ENCODE measurements around the gene RGMA. TPM values are rescaled to one million over a fixed set of nuclear protein-coding genes. Genes with fewer than 3 reads are reported as not detected.

RGMA gene
- total and polyA plus RNA-seq, 2 donors (not counting 3 experiments of a cell fraction or from before 2014, with no cell fraction given) = 0.06 to 0.13 TPM

GRCh38 chr15:93070132-93070531 lies 18.9 kb downstream of the RGMA start:
- Histone ChIP-seq H3K4me3 (replicated peaks in 1 of 3; ENCODE audit: insufficient read depth in 1 of 3, low read depth in 1 of 3, low read length in 3 of 3) (no peak overlapping the region), H3K9me3 (replicated peaks; ENCODE audit: control insufficient read depth, insufficient read depth, low read length) (no peaks in the 10 kb centered on the region), H3K27ac (ENCODE audit: insufficient read depth, low read depth, low read length) (no peak overlapping the region), H4K20me1 (replicated peaks; ENCODE audit: control insufficient read depth, extremely low read depth, insufficient read depth, low read length) (no peaks in the 10 kb centered on the region), H3K9ac (replicated peaks; ENCODE audit: extremely low read depth, insufficient read depth, low read length) (no peak overlapping the region), H3K4me2 (ENCODE audit: insufficient read depth, low read length) (no peak overlapping the region), H2AFZ (ENCODE audit: low read depth, low read length) (no peak overlapping the region), H3K9me1 (replicated peaks; ENCODE audit: control insufficient read depth, extremely low read depth, insufficient read depth, low read length) (no peaks in the 10 kb centered on the region), H3K36me3 (ENCODE audit: control insufficient read depth in 2 of 2, extremely low read depth in 1 of 2, insufficient read depth in 2 of 2, low read length in 2 of 2) (no peaks in the 10 kb centered on the region), H3K4me1 (ENCODE audit: control insufficient read depth, extremely low read depth, insufficient read depth, low read length) (peaks cover 3% of the 10 kb centered on the region), H3K27me3 (ENCODE audit: control insufficient read depth in 2 of 2, insufficient read depth in 2 of 2, low read length in 2 of 2) (peaks cover 20 to 26% of the 10 kb centered on the region in 2 experiments), H3K79me2 (ENCODE audit: control insufficient read depth, insufficient read depth, low read length) (no peaks in the 10 kb centered on the region)
- no peak for DNase-seq (ENCODE audit: low read depth, low spot score)
- TF ChIP-seq, protein P1, sequence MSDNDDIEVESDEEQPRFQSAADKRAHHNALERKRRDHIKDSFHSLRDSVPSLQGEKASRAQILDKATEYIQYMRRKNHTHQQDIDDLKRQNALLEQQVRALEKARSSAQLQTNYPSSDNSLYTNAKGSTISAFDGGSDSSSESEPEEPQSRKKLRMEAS (IDR thresholded peaks at IDR 0.05; ENCODE audit: insufficient read depth, insufficient read length) = no peak
- TF ChIP-seq JUN (IDR thresholded peaks at IDR 0.05; ENCODE audit: borderline replicate concordance, insufficient read depth, insufficient read length, low read depth) (no peak), CTCF (IDR thresholded peaks at IDR 0.05; ENCODE audit: extremely low read depth in 1 of 2, insufficient read depth in 1 of 2, low read depth in 1 of 2, low read length in 2 of 2) (no peak), GATA2 (IDR thresholded peaks at IDR 0.05; ENCODE audit: insufficient read depth, insufficient read length, low read depth, low read length) (no peak), EZH2 (IDR thresholded peaks at IDR 0.05; ENCODE audit: borderline replicate concordance, low read depth, low read length, severe bottlenecking) (no peak), MYC (IDR thresholded peaks at IDR 0.05; ENCODE audit: low read depth, low read length) (no peak)
- FAIRE-seq = no peak
- CTCF ChIA-PET = interaction anchor here (1.0 kb wide), 1 partner anchor 29 kb away, joined by 3 read pairs; no protein-coding TSS in a partner anchor
- no TSS peak for BruUV-seq (replicated peaks)
- POLR2A ChIA-PET = no interaction called here
- intact Hi-C loops (cut with micrococcal nuclease) = no loop called here
- dilution Hi-C loops (cut with MboI; ENCODE audit: extremely low pct_ligation_motif_present, low sequenced_read_pairs) = no loop called here
